GM12878 (cell line): Measurements from ENCODE around the gene MAST4. TPM values are rescaled to one million over a fixed set of nuclear protein-coding genes. Genes with fewer than 3 reads are reported as not detected.

Source experiments
- ATAC-seq: fragments of 200-7000 bp; cut with Tn5 transposase; 3 replicates; pipeline ENCODE4 v1.9.1; 2020; ENCODE audit warnings: mild to moderate bottlenecking, moderate library complexity
- BruUV-seq: library from RNA; stranded (reverse); fragments of 400-500 nt; replicated peaks from 2 replicates; lab custom pipeline; 2021; lab: Mats Ljungman, UMichigan
- CTCF ChIA-PET: fragments of 300-600 bp; sonication (Branson Sonifier 250); formaldehyde crosslinking; extraction: SDS; loops from one replicate; lab custom pipeline; 2021; ENCODE audit warnings: inconsistent platforms; lab: Yijun Ruan, JAX
- POLR2A ChIA-PET: fragments of 350-600 bp; formaldehyde crosslinking; extraction: SDS; loops from one replicate; lab custom pipeline; 2021; ENCODE audit warnings: inconsistent platforms; lab: Charles Lee
- RAD21 ChIA-PET: fragments of 300-600 bp; sonication (Branson Sonifier 250); formaldehyde crosslinking; loops from one replicate; lab custom pipeline; 2023; ENCODE audit warnings: antibody characterized with exemption; ENCODE audit not compliant: unreplicated experiment; lab: Charles Lee
- SMC1A ChIA-PET: fragments of 300-600 bp; sonication (Branson Sonifier 250); formaldehyde crosslinking; loops from one replicate; lab custom pipeline; 2023; ENCODE audit not compliant: unreplicated experiment, uncharacterized antibody; lab: Charles Lee
- DNase-seq: peaks from one replicate; pipeline ENCODE4 v3.0.0-alpha.2; 2011; ENCODE audit warnings: low read depth, low spot score
- FAIRE-seq: peaks from 3 replicates; lab custom pipeline; 2011; peaks lifted over from hg19 to GRCh38; lab: Jason Lieb, UNC
- H2AFZ ChIP-seq: 2 replicates; pipeline ENCODE4 v1.6.0; 2011; ENCODE audit warnings: low read depth, low read length, control low read depth; ENCODE audit not compliant: control insufficient read depth
- H3K27ac ChIP-seq: 2 replicates; pipeline ENCODE4 v1.5.1; 2011; ENCODE audit warnings: control low read depth; ENCODE audit not compliant: control insufficient read depth, insufficient read depth
- H3K27me3 ChIP-seq, 2 experiments: replicated peaks in 1 of 2; 2 replicates each; pipeline versions ENCODE4 v1.6.0 to v1.6.1; 2011; ENCODE audit warnings: low read length in 1 of 2; ENCODE audit not compliant: control insufficient read depth in 2 of 2, insufficient read depth in 2 of 2
- H3K36me3 ChIP-seq, 2 experiments: 2 replicates each; pipeline ENCODE4 v1.5.1; 2011; ENCODE audit warnings: low read length in 1 of 2; ENCODE audit not compliant: control insufficient read depth in 2 of 2, insufficient read depth in 2 of 2
- H3K4me1 ChIP-seq: 2 replicates; pipeline ENCODE4 v1.6.1; 2011; ENCODE audit warnings: mild to moderate bottlenecking, low read length, moderate library complexity, mixed read lengths; ENCODE audit not compliant: control insufficient read depth, insufficient read depth
- H3K4me2 ChIP-seq: 2 replicates; pipeline ENCODE4 v1.6.0; 2011; ENCODE audit warnings: control low read depth; ENCODE audit not compliant: control insufficient read depth, insufficient read depth
- H3K4me3 ChIP-seq: fragments of 200-600 bp; sonication (generic); 2 replicates; pipeline ENCODE4 v1.5.1; 2016
- H3K79me2 ChIP-seq: 2 replicates; pipeline ENCODE4 v1.6.0; 2011; ENCODE audit warnings: low read length; ENCODE audit not compliant: control insufficient read depth, insufficient read depth
- H3K9ac ChIP-seq: 2 replicates; pipeline ENCODE4 v1.8.0; 2011; ENCODE audit warnings: low read length, control low read depth, mixed read lengths; ENCODE audit not compliant: control insufficient read depth, insufficient read depth
- H3K9me3 ChIP-seq: replicated peaks from 3 replicates; pipeline ENCODE4 v1.5.1; 2011; ENCODE audit warnings: mild to moderate bottlenecking, low read length; ENCODE audit not compliant: control insufficient read depth, insufficient read depth
- H4K20me1 ChIP-seq: 2 replicates; pipeline ENCODE4 v1.6.0; 2011; ENCODE audit not compliant: control insufficient read depth, insufficient read depth
- HSF1 ChIP-seq: fragments of 150-350 bp; IDR thresholded peaks from 2 replicates; pipeline ENCODE4 v1.6.1; 2014; ENCODE audit warnings: mild to moderate bottlenecking, low read depth, low read length
- JUND ChIP-seq: IDR thresholded peaks from 2 replicates; pipeline ENCODE4 v1.6.1; 2012; ENCODE audit warnings: low read depth, mild to moderate bottlenecking, low read length, improper control_type of control experiment, moderate library complexity
- KLF5 ChIP-seq: fragments of 450-650 bp; IDR thresholded peaks from 2 replicates; pipeline ENCODE4 v1.6.1; 2014; ENCODE audit warnings: mild to moderate bottlenecking; ENCODE audit not compliant: partially characterized antibody
- MLLT1 ChIP-seq: fragments of 450-650 bp; IDR thresholded peaks from 2 replicates; pipeline ENCODE4 v1.6.1; 2016; ENCODE audit warnings: mild to moderate bottlenecking
- PKNOX1 ChIP-seq: fragments of 450-650 bp; IDR thresholded peaks from 2 replicates; pipeline ENCODE4 v1.6.1; 2016; ENCODE audit warnings: mild to moderate bottlenecking
- POLR2AphosphoS5 ChIP-seq: IDR thresholded peaks from 2 replicates; pipeline ENCODE4 v1.6.1; 2011; ENCODE audit warnings: mild to moderate bottlenecking, low read length, inconsistent platforms
- PRDM15 ChIP-seq: fragments of 450-650 bp; formaldehyde crosslinking; IDR thresholded peaks from 2 replicates; pipeline ENCODE4 v1.4.0; 2020; ENCODE audit warnings: mild to moderate bottlenecking, moderate library complexity
- RFX5 ChIP-seq: IDR thresholded peaks from 2 replicates; pipeline ENCODE4 v1.6.1; 2011; ENCODE audit warnings: low read depth, low read length, improper control_type of control experiment
- SIN3A ChIP-seq: IDR thresholded peaks from 2 replicates; pipeline ENCODE4 v1.6.1; 2012; ENCODE audit warnings: low read depth, low read length, improper control_type of control experiment
- SMC3 ChIP-seq: IDR thresholded peaks from 2 replicates; pipeline ENCODE4 v1.6.1; 2011; ENCODE audit warnings: low read length, improper control_type of control experiment, borderline replicate concordance
- ZNF384 ChIP-seq: IDR thresholded peaks from 2 replicates; pipeline ENCODE4 v1.6.1; 2012; ENCODE audit warnings: low read depth, mild to moderate bottlenecking, low read length, improper control_type of control experiment, borderline replicate concordance
- ZNF622 ChIP-seq: fragments of 450-650 bp; IDR thresholded peaks from 2 replicates; pipeline ENCODE4 v1.6.1; 2017; ENCODE audit warnings: mild to moderate bottlenecking, inconsistent platforms
- WGBS: methylation state at CpG from one replicate; pipeline ENCODE4 v1.1.6; 2016; ENCODE audit warnings: low lambda C conversion rate; ENCODE audit not compliant: insufficient replicate concordance, insufficient coverage; ENCODE audit errors: missing lambda C conversion rate; 5-methylcytosine and 5-hydroxymethylcytosine counted together
- in situ Hi-C: fragments of 300-500 bp; cut with MboI; formaldehyde crosslinking; loops from 9 replicates; pipeline ENCODE4 v1.14.3; 2018; ENCODE audit warnings: mixed read lengths
- intact Hi-C: fragments of 100-400 bp; cut with micrococcal nuclease; formaldehyde crosslinking; loops from one replicate; pipeline ENCODE4 v1.14.2; 2022; ENCODE audit not compliant: unreplicated experiment
- polyA plus RNA-seq, 11 experiments: library from polyadenylated mRNA; depleted of rRNA in 4 of 11; unstranded in 6 of 11; stranded (reverse) in 5 of 11; fragments of >200 nt; fragmentation: Nextera tagmentation in 4 of 11; fragmentation: Illumina TruSeq in 1 of 11; extraction: Ambion mirVana in 4 of 11; extraction: Trizol in 1 of 11; gene quantifications; 1 replicate in 1 of 11; 2 replicates in 10 of 11; pipeline versions ENCODE4 v1.2.1 to v1.2.3, GENCODE V29; 2011 to 2016; ENCODE audit warnings: inconsistent platforms in 2 of 11, missing spikeins in 2 of 11, low read depth in 1 of 11
- total RNA-seq, 4 experiments: library from RNA; depleted of rRNA in 3 of 4; stranded (reverse); fragments of >200 nt in 3 of 4; fragmentation: Illumina TruSeq in 1 of 4; extraction: Trizol in 1 of 4; gene quantifications; 2 replicates each; pipeline versions ENCODE4 v1.2.1 to v1.2.3, GENCODE V29; 2013 to 2021

MAST4 gene
- total and polyA plus RNA-seq, 10 of the 15 experiments (the other 5 are each of a cell fraction or from before 2014, with no cell fraction given) = 0.02 to 1.6 (median 0.29) TPM; not detected in 1

GRCh38 chr5:66814146-66814991 lies 218.2 kb downstream of the MAST4 start (continued):
- TF ChIP-seq PRDM15 (no peak), SMC3 (peak; percentile 64; the same call in 1 of the 2 replicates)

GRCh38 chr5:66818304-66818934 lies 222.2 kb downstream of the MAST4 start:
- peaks cover 1 to 3% of the 10 kb centered on the region in 2 experiments; a peak in 2 of 4 replicates for H3K27me3 ChIP-seq
- H3K36me3 ChIP-seq = no peaks in the 10 kb centered on the region
- DNase-seq (no peak), ATAC-seq (no peak), FAIRE-seq (no peak)
- H3K9ac ChIP-seq = no peak overlapping the region
- H3K79me2 ChIP-seq = no peaks in the 10 kb centered on the region
- H4K20me1 ChIP-seq = no peaks in the 10 kb centered on the region
- no peak overlapping the region for H3K27ac ChIP-seq
- SMC1A ChIA-PET = no interaction called here
- POLR2A ChIA-PET = no interaction called here
- H3K4me2 ChIP-seq = no peak overlapping the region
- intact Hi-C loops (no loop called here), in situ Hi-C loops (loop anchor here (25.0 kb wide), 1 partner anchor 394 kb away; no protein-coding TSS in a partner anchor)
- no peaks in the 10 kb centered on the region for H3K9me3 ChIP-seq
- H3K4me1 ChIP-seq = no peaks in the 10 kb centered on the region
- CTCF ChIA-PET = interaction anchor here (1.4 kb wide), 1 partner anchor 512 kb away, joined by 5 read pairs; no protein-coding TSS in a partner anchor
- H2AFZ ChIP-seq = no peak overlapping the region
- RAD21 ChIA-PET = no interaction called here
- TF ChIP-seq HSF1 (no peak), POLR2AphosphoS5 (no peak), PKNOX1 (no peak), KLF5 (no peak), RFX5 (no peak), JUND (no peak), ZNF384 (no peak), ZNF622 (no peak), SIN3A (no peak), MLLT1 (no peak)
- no TSS peak for BruUV-seq
- WGBS = 46% methylated on average over 5 of the region's 5 CpGs
- no peak overlapping the region for H3K4me3 ChIP-seq
